Neural cell (in vitro differentiated cells): ENCODE results near the gene AFAP1. TPM values are rescaled to one million over a fixed set of nuclear protein-coding genes. Genes with fewer than 3 reads are reported as not detected.

Experiments used
- H2AFZ ChIP-seq: fragments of 200-600, 300-800 bp; sonication (generic), shearing (Covaris generic); 2 replicates; pipeline ENCODE4 v1.6.0; 2014; ENCODE audit warnings: low read depth, mild to moderate bottlenecking, antibody characterized with exemption, low read length, moderate library complexity
- H3F3A ChIP-seq: fragments of 200-600 bp; shearing (Covaris generic); 2 replicates; pipeline ENCODE4 v1.6.1; 2016; ENCODE audit warnings: mild to moderate bottlenecking, moderate library complexity, mixed read lengths, antibody characterized with exemption, low read length; ENCODE audit not compliant: insufficient read depth, poor library complexity, severe bottlenecking
- H3K27ac ChIP-seq: fragments of 200-600, 300-800 bp; sonication (generic), shearing (Covaris generic); 2 replicates; pipeline ENCODE4 v1.5.1; 2014; ENCODE audit warnings: mild to moderate bottlenecking, low read length, moderate library complexity
- H3K27me3 ChIP-seq: fragments of 300-800, 200-600 bp; sonication (generic), shearing (Covaris generic); 2 replicates; pipeline ENCODE4 v1.6.0; 2014; ENCODE audit warnings: mild to moderate bottlenecking, low read depth, low read length, moderate library complexity; ENCODE audit not compliant: insufficient read depth
- H3K36me3 ChIP-seq: fragments of 300-800, 200-600 bp; sonication (generic), shearing (Covaris generic); 2 replicates; pipeline ENCODE4 v1.5.1; 2014; ENCODE audit warnings: mild to moderate bottlenecking, antibody characterized with exemption, low read length, moderate library complexity; ENCODE audit not compliant: insufficient read depth
- H3K4me2 ChIP-seq: fragments of 300-800, 200-600 bp; sonication (generic), shearing (Covaris generic); 2 replicates; pipeline ENCODE4 v1.6.0; 2014; ENCODE audit warnings: mild to moderate bottlenecking, low read length
- H3K4me3 ChIP-seq: fragments of 300-800, 200-600 bp; sonication (generic), shearing (Covaris generic); 2 replicates; pipeline ENCODE4 v1.5.1; 2014; ENCODE audit warnings: mild to moderate bottlenecking, low read length, moderate library complexity
- H3K79me2 ChIP-seq: fragments of 200-600 bp; shearing (Covaris generic); replicated peaks from 2 replicates; pipeline ENCODE4 v1.6.0; 2014; ENCODE audit warnings: mild to moderate bottlenecking, low read length, moderate library complexity; ENCODE audit not compliant: insufficient read depth
- H3K9ac ChIP-seq: fragments of 300-800, 200-600 bp; sonication (generic), shearing (Covaris generic); 2 replicates; pipeline ENCODE4 v1.6.1; 2016; ENCODE audit warnings: mild to moderate bottlenecking, low read length, mixed read lengths
- H3K9me2 ChIP-seq: fragments of 200-600 bp; shearing (Covaris generic); 2 replicates; pipeline ENCODE4 v1.6.1; 2016; ENCODE audit warnings: mild to moderate bottlenecking, low read length, mixed read lengths; ENCODE audit not compliant: insufficient read depth
- H3K9me3 ChIP-seq: fragments of 200-600, 300-800 bp; sonication (generic), shearing (Covaris generic); 2 replicates; pipeline ENCODE4 v1.6.1; 2016; ENCODE audit warnings: mild to moderate bottlenecking, mixed run types, low read length, moderate library complexity, mixed read lengths
- H4K20me1 ChIP-seq: fragments of 200-600 bp; shearing (Covaris generic); 2 replicates; pipeline ENCODE4 v1.6.1; 2016; ENCODE audit warnings: mild to moderate bottlenecking, mixed run types; ENCODE audit not compliant: insufficient read depth
- CTCF ChIP-seq: fragments of 450-650 bp; IDR thresholded peaks from 2 replicates; pipeline ENCODE4 v1.5.1; 2014; ENCODE audit warnings: antibody characterized with exemption, mild to moderate bottlenecking, moderate library complexity; ENCODE audit not compliant: poor library complexity, severe bottlenecking
- EP300 ChIP-seq: fragments of 450-650 bp; conservative IDR thresholded peaks from 2 replicates; pipeline ENCODE4 v1.6.1; 2014; ENCODE audit warnings: antibody characterized with exemption, mild to moderate bottlenecking, moderate library complexity; ENCODE audit not compliant: poor library complexity, severe bottlenecking
- EZH2 ChIP-seq: fragments of 200-600, 300-800 bp; shearing (Covaris generic), sonication (generic); IDR thresholded peaks from 2 replicates; pipeline ENCODE4 v1.6.1; 2014; ENCODE audit warnings: antibody characterized with exemption, low read length, borderline replicate concordance, mild to moderate bottlenecking; ENCODE audit not compliant: insufficient read depth, poor library complexity, severe bottlenecking
- MXI1 ChIP-seq: fragments of 450-650 bp; conservative IDR thresholded peaks from 2 replicates; pipeline ENCODE4 v1.6.1; 2014; ENCODE audit warnings: antibody characterized with exemption, mild to moderate bottlenecking; ENCODE audit not compliant: poor library complexity, severe bottlenecking
- POLR2AphosphoS5 ChIP-seq: IDR thresholded peaks from 2 replicates; pipeline ENCODE4 v1.6.1; 2012
- RAD21 ChIP-seq: fragments of 450-650 bp; conservative IDR thresholded peaks from 2 replicates; pipeline ENCODE4 v1.6.1; 2014; ENCODE audit warnings: antibody characterized with exemption, mild to moderate bottlenecking, moderate library complexity
- REST ChIP-seq: IDR thresholded peaks from 2 replicates; pipeline ENCODE4 v1.6.1; 2012; ENCODE audit warnings: borderline replicate concordance
- SMC3 ChIP-seq: fragments of 450-650 bp; conservative IDR thresholded peaks from 2 replicates; pipeline ENCODE4 v1.6.1; 2014; ENCODE audit warnings: antibody characterized with exemption, mild to moderate bottlenecking, moderate library complexity; ENCODE audit not compliant: poor library complexity
- TAF1 ChIP-seq: IDR thresholded peaks from 2 replicates; pipeline ENCODE4 v1.6.1; 2012; ENCODE audit warnings: low read depth
- polyA plus RNA-seq: library from polyadenylated mRNA; depleted of rRNA; stranded (reverse); fragments of >200 nt; gene quantifications from 2 replicates; pipeline ENCODE4 v1.2.3, GENCODE V29; 2014

The AFAP1 gene
- polyA plus RNA-seq, 1 donor from 2014 or later, result 38.9 TPM

- no peak overlapping the region for H3K9ac ChIP-seq
- TF ChIP-seq EZH2 (no peak), REST (no peak), POLR2AphosphoS5 (no peak), MXI1 (no peak), EP300 (no peak), TAF1 (no peak), RAD21 (no peak), SMC3 (no peak)
- H3K79me2 ChIP-seq, result no peaks in the 10 kb centered on the region
- no peaks in the 10 kb centered on the region for H4K20me1 ChIP-seq
- no peaks in the 10 kb centered on the region for H3K36me3 ChIP-seq
- no peak overlapping the region for H2AFZ ChIP-seq
- no peak overlapping the region for H3K4me3 ChIP-seq
- H3F3A ChIP-seq, result no peaks in the 10 kb centered on the region
- H3K27ac ChIP-seq, result no peak overlapping the region
- no peaks in the 10 kb centered on the region for H3K27me3 ChIP-seq
- H3K9me2 ChIP-seq, result no peaks in the 10 kb centered on the region
- H3K4me2 ChIP-seq, result no peak overlapping the region
- H3K9me3 ChIP-seq, result no peaks in the 10 kb centered on the region
These were observed 95.1 kb downstream of the AFAP1 start for GRCh38 chr4:7844594-7844991.

GRCh38 chr4:7843831-7844593 is 95.6 kb downstream of the AFAP1 start:
- no peaks in the 10 kb centered on the region for H3K9me2 ChIP-seq
- H3K4me3 ChIP-seq, result no peak overlapping the region
- H3K27ac ChIP-seq, result no peak overlapping the region
- H3K36me3 ChIP-seq, result no peaks in the 10 kb centered on the region
- H3K79me2 ChIP-seq, result no peaks in the 10 kb centered on the region
- no peaks in the 10 kb centered on the region for H4K20me1 ChIP-seq
- H3K9me3 ChIP-seq, result no peaks in the 10 kb centered on the region
- no peak overlapping the region for H2AFZ ChIP-seq
- no peak overlapping the region for H3K4me2 ChIP-seq
- H3K9ac ChIP-seq, result no peak overlapping the region
- H3K27me3 ChIP-seq, result no peaks in the 10 kb centered on the region
- no peaks in the 10 kb centered on the region for H3F3A ChIP-seq
- TF ChIP-seq EP300 (no peak), CTCF (peak; percentile 45)
